ENCODE data around the gene ARPC5. TPM values are rescaled to one million over a fixed set of nuclear protein-coding genes. Genes with fewer than 3 reads are reported as not detected.

Gene ARPC5
- total and polyA plus RNA-seq, 9 of the 15 experiments (the other 6 are each of a cell fraction or from before 2014, with no cell fraction given): 71.8 to 150 (median 91.6) TPM

- Histone ChIP-seq H4K20me1 (replicated peaks; ENCODE audit: control insufficient read depth, insufficient read depth, low read length) (no peaks in the 10 kb centered on the region), H3K27ac (ENCODE audit: extremely low read depth, low read depth, low read length) (no peak overlapping the region), H2AFZ (ENCODE audit: low read depth, low read length) (no peak overlapping the region), H3K9ac (ENCODE audit: insufficient read depth in 1 of 2, low read depth in 2 of 2, low read length in 2 of 2) (no peak overlapping the region), H3K9me3 (replicated peaks; ENCODE audit: control insufficient read depth, insufficient read depth, low read depth, low read length) (no peaks in the 10 kb centered on the region), H3K9me1 (ENCODE audit: control insufficient read depth, insufficient read depth, low read length) (no peaks in the 10 kb centered on the region), H3K4me1 (replicated peaks in 1 of 2; ENCODE audit: control insufficient read depth in 2 of 2, insufficient read depth in 2 of 2, low read length in 2 of 2) (no peaks in the 10 kb centered on the region; a peak in 1 of 5 replicates), H3K4me2 (ENCODE audit: insufficient read depth, low read length) (no peak overlapping the region), H3K4me3 (no peak overlapping the region), H3K27me3 (ENCODE audit: control insufficient read depth in 2 of 2, insufficient read depth in 2 of 2, low read length in 2 of 2) (peaks cover 21 to 42% of the 10 kb centered on the region in 2 experiments), H3K36me3 (ENCODE audit: control insufficient read depth, insufficient read depth, low read length) (no peaks in the 10 kb centered on the region), H3K79me2 (ENCODE audit: control insufficient read depth, insufficient read depth, low read length) (no peaks in the 10 kb centered on the region)
- intact Hi-C loops (cut with micrococcal nuclease) (no loop called here), in situ Hi-C loops (cut with MboI) (no loop called here)
- ChIA-PET CTCF (ENCODE audit: low intra/inter-chr PET ratio) (no interaction called here), POLR2A (interaction anchor here (0.6 to 1.0 kb wide), 2 partner anchors 11 to 652 kb away, joined by 3 to 4 read pairs; no protein-coding TSS in a partner anchor)
- WGBS (ENCODE audit: insufficient coverage, low coverage, missing lambda C conversion rate): 0% methylated on average over 2 of the region's 2 CpGs
- ATAC-seq: no peak
- no peak for DNase-seq (ENCODE audit: extremely low read depth in 1 of 4, low spot score in 3 of 4)
- no peak for TF ChIP-seq FOXJ3 (CRISPR knock-in tag; IDR thresholded peaks at IDR 0.05)
- TF ChIP-seq, protein P1, sequence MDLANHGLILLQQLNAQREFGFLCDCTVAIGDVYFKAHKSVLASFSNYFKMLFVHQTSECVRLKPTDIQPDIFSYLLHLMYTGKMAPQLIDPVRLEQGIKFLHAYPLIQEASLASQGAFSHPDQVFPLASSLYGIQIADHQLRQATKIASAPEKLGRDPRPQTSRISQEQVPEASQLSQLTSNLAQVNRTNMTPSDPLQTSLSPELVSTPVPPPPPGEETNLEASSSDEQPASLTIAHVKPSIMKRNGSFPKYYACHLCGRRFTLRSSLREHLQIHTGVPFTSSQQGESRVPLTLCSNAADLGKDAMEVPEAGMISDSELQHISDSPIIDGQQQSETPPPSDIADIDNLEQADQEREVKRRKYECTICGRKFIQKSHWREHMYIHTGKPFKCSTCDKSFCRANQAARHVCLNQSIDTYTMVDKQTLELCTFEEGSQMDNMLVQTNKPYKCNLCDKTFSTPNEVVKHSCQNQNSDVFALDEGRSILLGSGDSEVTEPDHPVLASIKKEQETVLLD (IDR thresholded peaks at IDR 0.05): no peak
- no peak for TF ChIP-seq BHLHE40 (IDR thresholded peaks at IDR 0.05; ENCODE audit: low read length)
- no peak for FAIRE-seq
- BruUV-seq (replicated peaks): no TSS peak
Measured at GRCh38 chr1:183598386-183598785, 37.2 kb downstream of the ARPC5 start.

DNA sequence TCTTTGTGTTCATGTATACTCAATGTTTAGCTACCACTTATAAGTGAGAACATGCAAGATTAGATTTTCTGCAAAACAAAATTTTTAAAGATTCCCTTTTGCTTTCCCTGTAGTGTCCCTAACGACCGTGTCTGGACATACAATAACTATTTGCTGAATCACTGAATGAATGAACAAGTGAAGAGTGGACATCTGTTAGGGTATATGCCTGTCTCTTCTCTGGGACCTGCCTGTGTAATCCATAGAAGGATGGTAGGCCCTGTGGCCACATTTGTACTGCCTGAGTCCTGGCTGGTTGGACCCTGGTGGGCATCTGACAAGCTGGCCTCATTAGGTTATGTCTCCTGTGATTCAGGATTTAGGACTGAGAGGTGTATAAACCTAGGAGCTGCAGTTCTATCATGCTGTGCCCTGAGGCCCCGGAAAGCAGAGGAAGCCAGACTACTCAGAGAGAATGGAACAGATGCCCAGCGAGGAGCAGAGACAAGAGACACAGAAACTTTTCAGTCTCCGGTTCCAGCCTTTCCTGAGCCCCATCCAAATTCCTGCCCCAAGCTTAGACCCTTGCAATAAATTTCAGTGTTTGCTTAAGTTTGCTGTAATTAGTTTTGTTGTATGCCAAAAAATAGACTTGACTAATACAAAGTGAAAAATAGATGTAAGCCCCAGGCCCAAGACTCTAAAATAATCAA, 37.8 kb downstream of the ARPC5 start:
- Histone ChIP-seq H3K79me2 (ENCODE audit: control insufficient read depth, insufficient read depth, low read length) (no peaks in the 10 kb centered on the region), H3K9ac (ENCODE audit: insufficient read depth in 1 of 2, low read depth in 2 of 2, low read length in 2 of 2) (no peak overlapping the region), H3K27ac (ENCODE audit: extremely low read depth, low read depth, low read length) (no peak overlapping the region), H3K9me3 (replicated peaks; ENCODE audit: control insufficient read depth, insufficient read depth, low read depth, low read length) (no peaks in the 10 kb centered on the region), H3K4me1 (replicated peaks in 1 of 2; ENCODE audit: control insufficient read depth in 2 of 2, insufficient read depth in 2 of 2, low read length in 2 of 2) (no peaks in the 10 kb centered on the region; a peak in 1 of 5 replicates), H3K27me3 (ENCODE audit: control insufficient read depth in 2 of 2, insufficient read depth in 2 of 2, low read length in 2 of 2) (peaks cover 27 to 44% of the 10 kb centered on the region in 2 experiments), H3K36me3 (ENCODE audit: control insufficient read depth, insufficient read depth, low read length) (no peaks in the 10 kb centered on the region), H3K4me2 (ENCODE audit: insufficient read depth, low read length) (no peak overlapping the region), H3K4me3 (no peak overlapping the region), H4K20me1 (replicated peaks; ENCODE audit: control insufficient read depth, insufficient read depth, low read length) (no peaks in the 10 kb centered on the region), H3K9me1 (ENCODE audit: control insufficient read depth, insufficient read depth, low read length) (no peaks in the 10 kb centered on the region), H2AFZ (ENCODE audit: low read depth, low read length) (no peak overlapping the region)
- 6% methylated on average over 5 of the region's 5 CpGs for WGBS (ENCODE audit: insufficient coverage, low coverage, missing lambda C conversion rate)
- ChIA-PET POLR2A (interaction anchor here (1.0 kb wide), 1 partner anchor 12 kb away, joined by 3 read pairs; no protein-coding TSS in a partner anchor), CTCF (ENCODE audit: low intra/inter-chr PET ratio) (no interaction called here)
- FAIRE-seq: no peak
- ATAC-seq: no peak
- 0 out of 2 replicates have a peak, but pooled peaks have one; percentile 9 for TF ChIP-seq MAFG (tag; conservative IDR thresholded peaks at IDR 0.05)
- TF ChIP-seq CTBP1 (IDR thresholded peaks at IDR 0.05; ENCODE audit: borderline replicate concordance): no peak
- no peak for TF ChIP-seq FOXJ2 (tag; IDR thresholded peaks at IDR 0.05)
- TF ChIP-seq, protein P2, sequence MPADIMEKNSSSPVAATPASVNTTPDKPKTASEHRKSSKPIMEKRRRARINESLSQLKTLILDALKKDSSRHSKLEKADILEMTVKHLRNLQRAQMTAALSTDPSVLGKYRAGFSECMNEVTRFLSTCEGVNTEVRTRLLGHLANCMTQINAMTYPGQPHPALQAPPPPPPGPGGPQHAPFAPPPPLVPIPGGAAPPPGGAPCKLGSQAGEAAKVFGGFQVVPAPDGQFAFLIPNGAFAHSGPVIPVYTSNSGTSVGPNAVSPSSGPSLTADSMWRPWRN (IDR thresholded peaks at IDR 0.05; ENCODE audit: low read depth): no peak
- TF ChIP-seq NFE2 (IDR thresholded peaks at IDR 0.05; ENCODE audit: low read depth): 0 out of 2 replicates have a peak, but pooled peaks have one; percentile 13
- TF ChIP-seq NFATC3 (IDR thresholded peaks at IDR 0.05): no peak
- TF ChIP-seq AFF4 (CRISPR knock-in tag; IDR thresholded peaks at IDR 0.05): no peak
- BruUV-seq (replicated peaks): no TSS peak
- DNase-seq (ENCODE audit: extremely low read depth in 1 of 4, low spot score in 3 of 4): no peak
- intact Hi-C loops (cut with micrococcal nuclease): no loop called here
- in situ Hi-C loops (cut with MboI): no loop called here

Data from K562 (cell line).